OCI-M1 (cell line): Measurements from ENCODE around the gene GRK3.
A peak's percentile ranks its signal among the peaks of the same experiment; 100 is the strongest.
"Not testable (repeated sequence)": the region's sequence is repeated elsewhere in the genome, so short reads cannot be mapped to it uniquely, and the experiment has no call there.

Source experiments
- DNase-seq: peaks from one replicate; lab custom pipeline; 2025; lab: John Stamatoyannopoulos, UW

The GRK3 gene

GRCh38 chr22:25572708-25573171 is 8.3 kb downstream of the GRK3 start:
- DNase-seq, result peak; percentile 77

GRCh38 chr22:25573841-25574240 is 9.4 kb downstream of the GRK3 start:
- no peak for DNase-seq

GRCh38 chr22:25574736-25575135 is 10.3 kb downstream of the GRK3 start:
- no peak for DNase-seq

- not testable (repeated sequence) for DNase-seq
These were observed 11.4 kb downstream of the GRK3 start for GRCh38 chr22:25575674-25576392.

GRCh38 chr22:25581452-25581851 is 17.0 kb downstream of the GRK3 start:
- DNase-seq, result not testable (repeated sequence)

- no peak for DNase-seq
These were observed 18.5 kb downstream of the GRK3 start for GRCh38 chr22:25582946-25583345.

GRCh38 chr22:25584993-25585392 is 20.5 kb downstream of the GRK3 start:
- DNase-seq, result peak; percentile 56

GRCh38 chr22:25589664-25590063 is 25.2 kb downstream of the GRK3 start:
- not testable (repeated sequence) for DNase-seq

- not testable (repeated sequence) for DNase-seq
These were observed 28.8 kb downstream of the GRK3 start for GRCh38 chr22:25593323-25593722.

- DNase-seq, result no peak
These were observed 34.1 kb downstream of the GRK3 start for GRCh38 chr22:25598609-25599008.

GRCh38 chr22:25602445-25602844 is 38.0 kb downstream of the GRK3 start:
- no peak for DNase-seq

GRCh38 chr22:25602916-25603315 is 38.4 kb downstream of the GRK3 start:
- DNase-seq, result no peak

GRCh38 chr22:25605146-25605545 is 40.7 kb downstream of the GRK3 start:
- DNase-seq, result not testable (repeated sequence)

GRCh38 chr22:25605565-25605964 is 41.1 kb downstream of the GRK3 start:
- DNase-seq, result not testable (repeated sequence)

GRCh38 chr22:25611284-25611683 is 46.8 kb downstream of the GRK3 start:
- not testable (repeated sequence) for DNase-seq

GRCh38 chr22:25613131-25613530 is 48.7 kb downstream of the GRK3 start:
- not testable (repeated sequence) for DNase-seq

GRCh38 chr22:25613558-25613957 is 49.1 kb downstream of the GRK3 start:
- DNase-seq, result not testable (repeated sequence)

- not testable (repeated sequence) for DNase-seq
These were observed 50.3 kb downstream of the GRK3 start for GRCh38 chr22:25614791-25615190.

GRCh38 chr22:25621986-25622385 is 57.5 kb downstream of the GRK3 start:
- no peak for DNase-seq

GRCh38 chr22:25623310-25623734 is 58.8 kb downstream of the GRK3 start:
- no peak for DNase-seq

GRCh38 chr22:25623851-25624250 is 59.4 kb downstream of the GRK3 start:
- DNase-seq, result no peak

GRCh38 chr22:25624476-25624875 is 60.0 kb downstream of the GRK3 start:
- no peak for DNase-seq

- DNase-seq, result not testable (repeated sequence)
These were observed 61.5 kb downstream of the GRK3 start for GRCh38 chr22:25625747-25626623.
